ENCODE results near the gene CUEDC1.

GRCh38 chr17:57976594-57976993, 21.4 kb upstream of the CUEDC1 start:
- TF ChIP-seq CTCF (IDR thresholded peaks at IDR 0.05) (no peak), POLR2AphosphoS5 (IDR thresholded peaks at IDR 0.05) (no peak), POLR2A (IDR thresholded peaks at IDR 0.05) (no peak), EP300 (IDR thresholded peaks at IDR 0.05) (no peak)
